GM12892 (cell line): ENCODE results near the gene MSRB1.

Experiments
- DNase-seq: peaks from one replicate; pipeline ENCODE4 v3.0.0; 2011; ENCODE audit not compliant: insufficient read length
- FAIRE-seq: peaks from 2 replicates; lab custom pipeline; 2011; peaks lifted over from hg19 to GRCh38; lab: Jason Lieb, UNC
- POLR2A ChIP-seq: IDR thresholded peaks from 2 replicates; pipeline ENCODE4 v1.6.1; 2011; ENCODE audit warnings: low read depth, low read length, control low read depth
- POLR2AphosphoS5 ChIP-seq: IDR thresholded peaks from 2 replicates; pipeline ENCODE4 v1.6.1; 2011; ENCODE audit warnings: low read depth, low read length, control low read depth
- TAF1 ChIP-seq: IDR thresholded peaks from 2 replicates; pipeline ENCODE4 v1.6.1; 2011; ENCODE audit warnings: low read depth, mild to moderate bottlenecking, control low read depth, low read length, borderline replicate concordance

Gene MSRB1

DNA sequence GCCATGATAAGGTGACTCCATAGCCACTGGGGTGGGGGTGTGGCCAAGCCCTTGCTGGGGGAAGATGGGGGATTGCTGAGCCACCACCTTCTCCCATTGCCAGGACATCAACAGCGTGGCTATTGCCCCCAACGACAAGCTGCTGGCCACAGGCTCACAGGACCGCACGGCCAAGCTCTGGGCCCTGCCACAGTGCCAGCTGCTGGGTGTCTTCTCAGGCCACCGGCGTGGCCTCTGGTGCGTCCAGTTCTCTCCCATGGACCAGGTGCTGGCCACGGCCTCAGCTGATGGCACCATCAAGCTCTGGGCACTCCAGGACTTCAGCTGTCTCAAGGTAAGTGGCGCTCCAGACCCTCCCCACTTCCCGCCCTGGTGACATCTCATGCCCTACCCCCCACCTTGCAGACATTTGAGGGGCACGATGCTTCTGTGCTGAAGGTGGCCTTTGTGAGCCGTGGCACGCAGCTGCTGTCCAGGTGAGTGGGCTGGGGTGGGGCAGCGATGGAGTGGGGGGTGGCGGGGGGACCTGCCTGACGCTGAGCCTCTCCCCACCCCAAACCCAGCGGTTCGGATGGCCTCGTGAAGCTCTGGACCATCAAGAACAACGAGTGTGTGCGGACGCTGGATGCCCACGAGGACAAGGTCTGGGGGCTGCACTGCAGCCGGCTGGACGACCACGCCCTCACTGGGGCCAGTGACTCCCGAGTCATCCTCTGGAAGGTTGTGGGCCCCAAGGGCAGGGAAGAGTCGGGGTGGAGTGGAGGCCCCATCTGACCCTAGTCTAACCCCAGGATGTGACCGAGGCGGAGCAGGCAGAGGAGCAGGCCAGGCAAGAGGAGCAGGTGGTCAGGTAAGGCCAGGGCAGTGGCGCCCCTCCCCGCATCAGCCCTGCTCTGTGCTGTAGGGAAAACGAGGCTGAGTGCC is 34.2 kb upstream of the MSRB1 start:
- no peak for TF ChIP-seq POLR2A
- TF ChIP-seq TAF1, result no peak
- no peak for TF ChIP-seq POLR2AphosphoS5
- FAIRE-seq (no peak), DNase-seq (no peak)

DNA sequence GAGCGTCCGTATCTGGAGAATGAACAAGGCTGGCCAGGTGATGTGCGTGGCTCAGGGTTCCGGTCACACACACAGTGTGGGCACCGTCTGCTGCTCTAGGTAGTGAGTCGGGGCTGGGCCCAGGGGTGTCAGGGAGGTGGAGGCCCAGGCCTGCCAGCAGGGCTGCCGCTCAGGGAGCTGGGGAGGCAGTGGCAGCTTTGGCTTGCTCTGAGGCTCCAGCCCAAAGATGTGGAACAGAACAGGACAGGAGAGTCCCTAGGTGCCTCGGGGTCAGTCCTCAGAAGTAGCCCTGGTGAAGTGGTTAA is 33.2 kb upstream of the MSRB1 start:
- DNase-seq (no peak), FAIRE-seq (no peak)
- TF ChIP-seq TAF1 (no peak), POLR2AphosphoS5 (no peak), POLR2A (no peak)

DNA sequence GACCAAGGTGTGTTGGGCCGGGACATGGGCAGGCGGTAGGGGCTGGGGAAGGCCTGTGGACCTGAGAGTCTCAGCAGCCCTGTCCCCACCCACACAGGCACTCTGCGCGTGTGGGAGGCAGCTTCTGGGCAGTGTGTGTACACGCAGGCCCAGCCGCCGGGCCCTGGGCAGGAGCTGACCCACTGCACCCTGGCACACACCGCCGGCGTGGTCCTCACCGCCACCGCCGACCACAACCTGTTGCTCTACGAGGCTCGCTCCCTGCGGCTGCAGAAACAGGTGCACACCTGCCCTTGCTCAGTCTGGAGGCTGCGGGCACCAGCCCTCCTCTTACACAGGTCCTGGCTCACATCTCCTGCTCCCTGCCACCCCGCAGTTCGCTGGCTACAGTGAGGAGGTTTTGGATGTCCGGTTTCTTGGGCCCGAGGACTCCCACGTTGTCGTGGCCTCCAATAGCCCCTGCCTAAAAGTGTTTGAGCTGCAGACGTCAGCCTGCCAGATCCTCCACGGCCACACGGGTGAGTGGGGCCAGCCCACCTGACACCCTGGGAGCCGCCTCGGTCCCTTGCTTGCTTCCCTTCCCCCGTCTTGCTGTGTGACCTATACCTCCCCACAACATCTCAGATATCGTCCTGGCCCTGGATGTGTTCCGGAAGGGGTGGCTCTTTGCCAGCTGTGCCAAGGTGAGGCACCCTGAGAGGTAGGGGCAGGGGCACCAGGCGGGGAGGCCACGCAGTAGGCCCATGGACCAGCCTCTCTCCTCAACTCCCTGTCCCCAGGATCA is 32.6 kb upstream of the MSRB1 start:
- DNase-seq (no peak), FAIRE-seq (no peak)
- TF ChIP-seq TAF1 (no peak), POLR2A (no peak), POLR2AphosphoS5 (no peak)

DNA sequence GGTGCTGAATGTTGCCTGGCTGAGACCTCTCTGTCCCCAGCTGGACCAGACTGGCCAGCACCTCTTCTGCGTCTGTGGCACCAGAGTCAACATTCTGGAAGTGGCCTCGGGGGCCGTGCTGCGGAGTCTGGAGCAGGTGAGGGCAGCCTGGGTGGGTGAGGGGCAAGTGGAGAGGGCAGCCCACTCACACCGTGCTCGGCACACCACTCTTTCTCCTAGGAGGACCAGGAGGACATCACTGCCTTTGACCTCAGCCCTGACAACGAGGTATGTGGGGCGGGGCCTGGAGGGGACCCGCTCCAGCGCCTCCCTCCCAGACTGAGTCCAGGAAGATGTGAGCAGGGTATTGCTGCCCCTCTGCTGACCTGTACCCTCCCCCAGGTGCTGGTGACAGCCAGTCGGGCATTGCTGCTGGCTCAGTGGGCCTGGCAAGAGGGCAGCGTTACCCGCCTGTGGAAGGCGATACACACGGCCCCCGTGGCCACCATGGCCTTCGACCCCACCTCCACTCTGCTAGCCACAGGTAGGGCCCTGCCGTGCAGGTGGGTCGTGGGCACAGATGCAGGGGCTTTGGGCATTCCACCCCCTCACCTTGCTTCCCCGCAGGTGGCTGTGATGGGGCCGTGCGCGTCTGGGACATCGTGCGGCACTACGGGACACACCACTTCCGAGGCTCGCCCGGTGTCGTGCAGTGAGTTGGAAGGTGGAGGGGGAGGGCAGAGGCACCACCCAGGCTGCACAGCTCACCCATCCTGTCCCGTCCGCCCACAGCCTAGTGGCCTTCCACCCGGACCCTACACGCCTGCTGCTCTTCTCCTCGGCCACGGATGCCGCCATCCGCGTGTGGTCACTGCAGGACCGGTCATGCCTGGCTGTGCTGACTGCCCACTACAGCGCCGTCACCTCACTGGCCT is 31.4 kb upstream of the MSRB1 start:
- TF ChIP-seq TAF1 (no peak), POLR2A (no peak), POLR2AphosphoS5 (no peak)
- FAIRE-seq, result no peak

DNA sequence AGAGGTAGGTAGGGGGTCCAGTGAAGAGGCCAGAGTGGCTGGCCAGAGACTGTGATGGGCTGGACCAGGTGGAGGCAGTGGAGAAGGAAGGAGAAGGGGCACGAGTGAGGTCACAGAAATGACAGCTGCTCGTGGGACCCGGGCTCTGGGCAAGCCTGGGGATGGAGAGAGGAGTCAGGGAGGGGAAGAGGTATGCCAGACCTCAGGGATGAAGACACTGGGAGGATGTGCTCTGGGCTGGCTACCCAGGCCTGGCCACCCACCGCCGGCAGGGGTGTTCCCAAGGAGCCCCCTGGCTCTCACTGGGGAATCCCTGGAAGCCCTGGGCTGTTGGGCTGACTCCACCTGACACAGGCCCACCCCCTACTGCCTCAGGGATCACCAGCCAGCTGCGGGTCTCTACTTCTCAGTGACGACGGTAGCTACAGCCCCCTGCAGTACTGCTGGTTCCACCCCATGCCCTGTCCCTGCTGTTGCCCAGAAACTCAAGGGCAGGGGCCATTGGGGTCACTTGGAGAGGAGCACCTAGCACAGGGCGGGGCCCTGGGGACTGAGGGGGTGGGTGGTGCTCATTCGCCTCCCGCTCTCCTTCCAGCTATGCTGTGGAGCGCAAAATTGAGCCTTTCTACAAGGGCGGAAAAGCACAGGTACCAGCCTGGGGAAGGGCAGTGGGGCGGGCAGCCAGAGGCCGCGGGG is 30.6 kb upstream of the MSRB1 start:
- DNase-seq (no peak), FAIRE-seq (no peak)
- TF ChIP-seq POLR2A, result no peak
- TF ChIP-seq TAF1, result no peak
- TF ChIP-seq POLR2AphosphoS5, result no peak

More for the DNA sequence above, 31.4 kb upstream of the MSRB1 start:
- DNase-seq, result no peak

DNA sequence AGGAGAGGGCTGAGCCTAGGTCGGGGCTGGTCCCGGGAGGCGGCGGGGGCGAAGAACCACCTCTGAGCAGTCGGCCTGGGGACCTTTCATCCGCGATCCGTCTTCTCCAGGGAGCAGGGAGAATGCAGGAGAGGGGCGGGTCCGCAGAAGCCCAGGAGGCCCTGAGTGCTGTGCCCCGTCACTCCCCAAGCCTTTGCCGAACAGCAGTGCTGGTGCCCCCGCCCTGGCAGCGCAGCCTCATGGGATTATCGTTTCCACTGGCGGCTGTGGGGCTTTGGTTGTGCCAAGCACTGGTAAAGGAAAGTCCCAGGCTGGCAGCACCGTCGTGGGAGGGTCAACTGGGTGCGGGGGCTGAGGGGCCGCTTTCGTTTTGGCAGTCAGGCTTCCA is 29.5 kb upstream of the MSRB1 start:
- FAIRE-seq, result no peak
- no peak for TF ChIP-seq POLR2A
- TF ChIP-seq POLR2AphosphoS5, result no peak
- no peak for TF ChIP-seq TAF1
- no peak for DNase-seq

DNA sequence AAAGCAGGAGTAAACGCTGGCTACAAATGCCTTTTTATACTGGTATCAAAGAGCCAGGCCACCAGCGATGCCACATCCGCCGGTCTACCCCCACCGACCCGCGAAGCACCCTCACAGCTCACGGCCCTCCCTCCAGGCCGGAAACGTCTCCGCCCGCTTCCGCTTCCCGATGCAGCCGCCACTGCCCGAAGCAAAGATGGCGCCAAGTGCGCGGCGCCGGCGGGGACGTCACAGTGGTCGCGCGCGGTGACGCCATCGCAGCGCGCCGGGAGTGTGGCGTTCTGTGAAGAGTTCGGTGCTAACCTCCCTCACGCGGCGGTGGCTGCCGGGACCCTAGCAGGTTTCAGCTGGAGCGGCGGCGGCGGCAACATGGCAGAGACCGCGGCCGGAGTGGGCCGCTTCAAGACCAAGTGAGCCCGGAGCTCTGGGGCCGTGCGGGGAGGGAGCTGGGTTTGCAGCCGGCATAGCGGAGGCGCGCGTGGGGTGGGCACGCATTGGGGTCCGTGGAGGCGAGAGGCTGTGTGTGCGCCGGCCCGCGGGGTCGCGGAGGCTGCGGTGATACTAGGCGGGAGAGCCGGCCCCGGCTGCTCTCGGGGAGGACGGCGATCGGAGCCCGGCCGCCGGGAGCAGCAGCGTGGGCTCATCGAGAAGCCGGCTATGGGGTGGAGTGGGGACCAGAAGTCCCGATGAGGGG is 28.9 kb upstream of the MSRB1 start, which contains the start of gene TBL3:
Gene TBL3, plus strand, starts transcription at position 258 of the 694 bp plus-strand sequence. Its CDS starts 112 bp downstream, at position 370.
- TF ChIP-seq POLR2A, result peak; percentile 94
- 0 out of 2 replicates have a peak, but pooled peaks have one; percentile 71 for TF ChIP-seq TAF1
- TF ChIP-seq POLR2AphosphoS5, result peak; percentile 94
- FAIRE-seq (peak; percentile 100), DNase-seq (peak; percentile 99)

DNA sequence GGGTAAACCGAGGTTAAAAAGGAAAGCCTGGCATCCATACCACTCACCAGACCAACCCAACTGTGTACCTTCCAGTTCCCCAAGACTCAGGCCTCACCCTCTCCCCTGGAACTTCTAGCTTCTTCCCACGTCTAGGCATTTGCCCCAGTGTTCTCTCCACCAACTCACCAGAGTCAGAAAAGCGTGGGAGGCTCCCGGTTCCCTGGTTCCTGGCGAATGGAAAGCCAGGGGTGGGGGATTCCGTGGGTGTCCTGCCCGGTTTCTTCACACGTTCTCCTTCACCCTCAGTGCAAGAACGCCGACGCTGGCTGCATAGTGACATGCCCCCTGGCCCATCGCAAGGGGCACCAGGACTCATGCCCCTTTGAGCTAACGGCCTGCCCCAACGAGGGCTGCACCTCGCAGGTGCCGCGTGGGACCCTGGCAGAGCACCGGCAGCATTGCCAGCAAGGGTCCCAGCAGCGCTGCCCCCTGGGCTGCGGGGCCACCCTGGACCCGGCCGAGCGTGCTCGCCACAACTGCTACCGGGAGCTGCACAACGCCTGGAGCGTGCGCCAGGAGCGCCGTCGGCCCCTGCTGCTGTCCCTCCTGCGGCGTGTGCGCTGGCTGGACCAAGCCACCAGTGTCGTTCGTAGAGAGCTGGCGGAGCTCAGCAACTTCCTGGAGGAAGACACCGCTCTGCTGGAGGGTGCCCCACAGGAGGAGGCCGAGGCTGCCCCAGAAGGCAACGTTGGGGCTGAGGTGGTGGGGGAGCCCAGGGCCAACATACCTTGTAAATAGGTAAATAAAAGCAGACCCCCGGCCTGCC is 25.4 kb upstream of the MSRB1 start:
- DNase-seq (no peak), FAIRE-seq (no peak)
- TF ChIP-seq POLR2A (no peak), POLR2AphosphoS5 (no peak), TAF1 (no peak)

DNA sequence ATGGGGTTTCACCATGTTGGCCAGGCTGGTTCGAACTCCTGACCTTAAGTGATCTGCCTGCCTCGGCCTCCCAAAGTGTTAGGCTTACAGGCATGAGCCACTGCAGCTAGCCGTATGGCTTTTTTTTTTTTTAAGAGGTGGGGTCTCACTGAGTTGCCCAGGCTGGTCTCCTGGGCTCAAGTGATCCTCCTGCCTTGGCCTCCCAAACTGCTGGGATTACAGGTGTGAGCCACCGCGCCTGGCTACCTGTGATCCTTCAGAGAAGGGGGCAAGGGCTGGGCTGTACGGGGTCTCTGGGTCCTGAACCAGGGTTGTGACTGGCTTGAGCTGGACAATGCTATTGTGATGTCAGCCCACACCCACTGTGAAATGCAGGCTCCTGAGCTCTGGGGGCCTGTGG is 23.5 kb upstream of the MSRB1 start, which contains the start of gene RNF151:
Gene RNF151, plus strand, starts transcription at position 397 of the 400 bp plus-strand sequence. CDS start 26 bp downstream, outside the sequence.
- FAIRE-seq, result no peak
- TF ChIP-seq POLR2AphosphoS5, result no peak
- TF ChIP-seq POLR2A, result no peak
- TF ChIP-seq TAF1, result no peak
- DNase-seq, result no peak
